ENCODE measurements around the gene DMBT1.

DMBT1 gene

GRCh38 chr10:122638106-122638505, 77.6 kb downstream of the DMBT1 start:
- no peak for FAIRE-seq
- DNase-seq (ENCODE audit: insufficient read length), result no peak
- TF ChIP-seq POLR2AphosphoS5 (IDR thresholded peaks at IDR 0.05; ENCODE audit: low read depth, low read length), result no peak
- no peak for TF ChIP-seq TAF1 (IDR thresholded peaks at IDR 0.05; ENCODE audit: borderline replicate concordance, low read depth, low read length)
- no peak for TF ChIP-seq POLR2A (IDR thresholded peaks at IDR 0.05; ENCODE audit: low read depth, low read length)

- no peak for TF ChIP-seq POLR2AphosphoS5 (IDR thresholded peaks at IDR 0.05; ENCODE audit: low read depth, low read length)
- no peak for TF ChIP-seq POLR2A (IDR thresholded peaks at IDR 0.05; ENCODE audit: low read depth, low read length)
- TF ChIP-seq TAF1 (IDR thresholded peaks at IDR 0.05; ENCODE audit: borderline replicate concordance, low read depth, low read length), result no peak
- no peak for DNase-seq (ENCODE audit: insufficient read length)
- no peak for FAIRE-seq
Observed at GRCh38 chr10:122639801-122640200, 79.2 kb downstream of the DMBT1 start.

- no peak for TF ChIP-seq POLR2A (IDR thresholded peaks at IDR 0.05; ENCODE audit: low read depth, low read length)
- no peak for TF ChIP-seq TAF1 (IDR thresholded peaks at IDR 0.05; ENCODE audit: borderline replicate concordance, low read depth, low read length)
- no peak for TF ChIP-seq POLR2AphosphoS5 (IDR thresholded peaks at IDR 0.05; ENCODE audit: low read depth, low read length)
- FAIRE-seq (no peak), DNase-seq (ENCODE audit: insufficient read length) (no peak)
Observed at GRCh38 chr10:122640921-122641320, 80.4 kb downstream of the DMBT1 start.

- FAIRE-seq (no peak), DNase-seq (ENCODE audit: insufficient read length) (no peak)
- no peak for TF ChIP-seq TAF1 (IDR thresholded peaks at IDR 0.05; ENCODE audit: borderline replicate concordance, low read depth, low read length)
- no peak for TF ChIP-seq POLR2A (IDR thresholded peaks at IDR 0.05; ENCODE audit: low read depth, low read length)
- TF ChIP-seq POLR2AphosphoS5 (IDR thresholded peaks at IDR 0.05; ENCODE audit: low read depth, low read length), result no peak
Observed at GRCh38 chr10:122642726-122643605, 82.4 kb downstream of the DMBT1 start.

- no peak for TF ChIP-seq TAF1 (IDR thresholded peaks at IDR 0.05; ENCODE audit: borderline replicate concordance, low read depth, low read length)
- TF ChIP-seq POLR2AphosphoS5 (IDR thresholded peaks at IDR 0.05; ENCODE audit: low read depth, low read length), result no peak
- TF ChIP-seq POLR2A (IDR thresholded peaks at IDR 0.05; ENCODE audit: low read depth, low read length), result no peak
- DNase-seq (ENCODE audit: insufficient read length) (no peak), FAIRE-seq (no peak)
Observed at GRCh38 chr10:122643931-122644534, 83.5 kb downstream of the DMBT1 start.

GRCh38 chr10:122646511-122647382, 86.2 kb downstream of the DMBT1 start:
- TF ChIP-seq TAF1 (IDR thresholded peaks at IDR 0.05; ENCODE audit: borderline replicate concordance, low read depth, low read length) (no peak), POLR2AphosphoS5 (IDR thresholded peaks at IDR 0.05; ENCODE audit: low read depth, low read length) (no peak), POLR2A (IDR thresholded peaks at IDR 0.05; ENCODE audit: low read depth, low read length) (no peak)
- FAIRE-seq, result no peak
- DNase-seq (ENCODE audit: insufficient read length), result no peak

- FAIRE-seq (no peak), DNase-seq (ENCODE audit: insufficient read length) (no peak)
- TF ChIP-seq TAF1 (IDR thresholded peaks at IDR 0.05; ENCODE audit: borderline replicate concordance, low read depth, low read length), result no peak
- no peak for TF ChIP-seq POLR2AphosphoS5 (IDR thresholded peaks at IDR 0.05; ENCODE audit: low read depth, low read length)
- no peak for TF ChIP-seq POLR2A (IDR thresholded peaks at IDR 0.05; ENCODE audit: low read depth, low read length)
Observed at GRCh38 chr10:122647383-122647968, 86.9 kb downstream of the DMBT1 start.

- no peak for DNase-seq (ENCODE audit: insufficient read length)
- FAIRE-seq, result no peak
- no peak for TF ChIP-seq TAF1 (IDR thresholded peaks at IDR 0.05; ENCODE audit: borderline replicate concordance, low read depth, low read length)
- TF ChIP-seq POLR2A (IDR thresholded peaks at IDR 0.05; ENCODE audit: low read depth, low read length), result no peak
- TF ChIP-seq POLR2AphosphoS5 (IDR thresholded peaks at IDR 0.05; ENCODE audit: low read depth, low read length), result no peak
Observed at GRCh38 chr10:122648599-122649428, 88.3 kb downstream of the DMBT1 start.

- no peak for DNase-seq (ENCODE audit: insufficient read length)
- no peak for FAIRE-seq
Observed at GRCh38 chr10:122649903-122650302, 89.3 kb downstream of the DMBT1 start.

GRCh38 chr10:122650331-122650730, 89.8 kb downstream of the DMBT1 start:
- FAIRE-seq, result no peak
- no peak for TF ChIP-seq POLR2A (IDR thresholded peaks at IDR 0.05; ENCODE audit: low read depth, low read length)
- TF ChIP-seq TAF1 (IDR thresholded peaks at IDR 0.05; ENCODE audit: borderline replicate concordance, low read depth, low read length), result no peak
- no peak for TF ChIP-seq POLR2AphosphoS5 (IDR thresholded peaks at IDR 0.05; ENCODE audit: low read depth, low read length)
- no peak for DNase-seq (ENCODE audit: insufficient read length)

More at GRCh38 chr10:122649903-122650302, 89.3 kb downstream of the DMBT1 start:
- no peak for TF ChIP-seq POLR2A (IDR thresholded peaks at IDR 0.05; ENCODE audit: low read depth, low read length)
- no peak for TF ChIP-seq POLR2AphosphoS5 (IDR thresholded peaks at IDR 0.05; ENCODE audit: low read depth, low read length)
- TF ChIP-seq TAF1 (IDR thresholded peaks at IDR 0.05; ENCODE audit: borderline replicate concordance, low read depth, low read length), result no peak
